Left colon (tissue), 2 donors: ENCODE measurements around the gene PLD1. TPM values are rescaled to one million over a fixed set of nuclear protein-coding genes. Genes with fewer than 3 reads are reported as not detected.

ENCODE experiments used
- ATAC-seq: fragments of 200-7000 bp; cut with Tn5 transposase; one replicate; pipeline ENCODE4 v1.9.1; 2020; ENCODE audit warnings: mild to moderate bottlenecking, moderate library complexity
- DNase-seq, 2 donors: peaks; one replicate each; pipeline ENCODE4 v3.0.0-alpha.2; 2020
- intact Hi-C, 2 donors: fragments of 100-400 bp; cut with DNase I in 1 of 2; cut with micrococcal nuclease in 1 of 2; formaldehyde crosslinking; loops; one replicate each; pipeline versions ENCODE4 v1.11.2 to v1.14.0; 2022; cut with DNase I, micrococcal nuclease
- total RNA-seq, 2 donors: library from RNA; stranded (reverse); fragmentation: NEBNext Ultra II Directional; extraction: Animal tissue kit (Norgen Biotek cat#: 25700); gene quantifications; one replicate each; pipeline ENCODE4 v1.2.1, GENCODE V29; 2021
- donor health status: DM: no; HTN: no; CAD: no.
- donor health status: DM: yes; HTN: yes; CAD: no.

Gene PLD1
- total RNA-seq, 2 donors from 2014 or later, result 79.7 to 109 TPM

DNA sequence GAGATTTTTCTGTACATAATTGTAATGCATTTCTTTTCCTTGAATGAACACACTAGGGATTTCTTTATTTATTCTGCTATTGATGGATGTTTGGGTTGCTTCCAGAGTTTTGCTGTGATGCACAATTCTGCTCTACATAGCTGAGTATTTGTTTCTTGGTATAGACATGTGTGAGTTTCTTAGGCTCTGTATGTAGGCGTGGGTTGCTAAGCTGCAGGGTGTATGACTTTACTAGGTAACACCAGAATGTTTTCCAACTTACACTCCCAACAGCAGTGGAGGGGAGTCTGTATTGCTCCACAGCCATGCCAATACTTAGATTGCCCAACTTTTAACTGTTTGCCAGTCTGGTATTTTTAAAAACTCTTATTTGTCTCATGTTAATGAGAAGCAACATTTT is 194.6 kb downstream of the PLD1 start:
- ATAC-seq (peak; percentile 22), DNase-seq (no peak)
- intact Hi-C loops, result no loop called here

GRCh38 chr3:171615281-171615680 is 195.0 kb downstream of the PLD1 start:
- intact Hi-C loops, result no loop called here
- ATAC-seq (no peak), DNase-seq (no peak)

DNA sequence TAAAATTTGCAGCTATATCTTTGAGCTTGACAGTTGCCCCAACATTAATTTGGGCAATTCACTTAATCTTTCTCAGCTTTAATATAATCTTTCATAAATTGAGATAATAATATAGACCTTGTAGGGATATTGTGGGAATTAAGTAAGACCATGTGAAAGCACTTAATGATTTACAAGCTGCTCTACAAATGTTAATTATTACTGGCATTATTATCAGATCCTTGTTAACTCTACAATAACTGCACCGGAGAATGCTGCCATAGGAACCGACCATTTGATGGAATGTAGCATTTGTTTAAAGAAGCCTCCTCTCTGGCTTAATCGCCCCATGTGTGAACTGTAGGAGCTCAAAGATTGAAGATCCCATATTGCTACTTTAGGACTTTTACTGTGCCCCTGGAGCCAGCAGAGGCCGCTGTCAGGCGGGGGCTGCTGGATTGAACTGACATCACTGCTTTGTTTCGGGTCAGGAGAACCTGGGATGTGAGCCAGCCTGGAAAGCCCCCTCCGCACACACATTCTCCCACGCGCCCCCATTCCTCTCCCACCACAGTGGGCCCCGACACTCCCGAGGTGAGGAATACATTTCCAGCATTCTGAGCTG is 195.9 kb downstream of the PLD1 start:
- no peak for DNase-seq
- intact Hi-C loops, result no loop called here
- no peak for ATAC-seq

DNA sequence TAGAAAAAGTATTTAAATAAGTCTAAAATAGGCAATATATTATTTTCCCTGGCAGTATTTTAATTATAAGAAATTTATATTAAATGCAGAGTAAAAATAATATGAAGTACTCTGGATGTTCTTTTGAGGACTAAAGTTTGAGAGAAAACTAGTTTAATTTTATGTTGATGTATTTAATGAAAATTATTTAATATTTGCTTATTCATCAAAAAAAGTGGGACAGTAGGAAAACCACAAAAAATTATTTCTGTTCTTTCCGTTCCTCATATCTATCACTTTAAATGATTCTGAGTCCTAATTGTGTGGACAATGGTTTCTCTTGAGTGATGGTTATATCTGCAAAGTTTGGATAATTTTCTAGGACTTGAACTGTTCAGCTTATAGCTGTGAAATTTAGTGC is 202.8 kb downstream of the PLD1 start:
- intact Hi-C loops, result no loop called here
- DNase-seq, result no peak
- no peak for ATAC-seq

- intact Hi-C loops, result no loop called here
- ATAC-seq, result no peak
- DNase-seq, result no peak
Observed at GRCh38 chr3:171606151-171606751, 204.0 kb downstream of the PLD1 start.

DNA sequence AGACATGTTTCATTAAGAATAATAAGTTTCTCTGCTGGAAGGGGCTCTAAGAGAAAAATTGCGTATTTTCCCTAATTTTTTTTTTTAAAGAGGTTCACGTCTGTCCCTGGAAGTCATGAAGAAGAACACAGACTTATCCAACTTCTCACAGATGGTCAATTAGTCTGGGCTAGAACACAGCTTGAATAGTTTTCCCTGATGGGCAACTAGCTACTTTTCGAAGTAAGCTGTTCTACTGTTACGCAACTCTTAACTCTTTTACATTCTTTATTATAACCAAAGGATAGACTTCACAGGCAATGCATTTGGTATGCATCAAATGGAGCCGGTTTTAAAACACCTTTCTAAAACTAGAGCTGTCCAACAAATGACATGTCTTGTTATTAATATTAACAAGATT is 205.9 kb downstream of the PLD1 start:
- intact Hi-C loops, result no loop called here
- no peak for DNase-seq
- ATAC-seq, result no peak

- no peak for ATAC-seq
- no peak for DNase-seq
- intact Hi-C loops, result no loop called here
Observed at GRCh38 chr3:171602072-171602471, 208.2 kb downstream of the PLD1 start.

GRCh38 chr3:171600030-171600429 is 210.3 kb downstream of the PLD1 start:
- ATAC-seq (no peak), DNase-seq (no peak)
- intact Hi-C loops, result no loop called here

- DNase-seq (no peak), ATAC-seq (no peak)
- intact Hi-C loops, result no loop called here
Observed at GRCh38 chr3:171598990-171599389, 211.3 kb downstream of the PLD1 start.

DNA sequence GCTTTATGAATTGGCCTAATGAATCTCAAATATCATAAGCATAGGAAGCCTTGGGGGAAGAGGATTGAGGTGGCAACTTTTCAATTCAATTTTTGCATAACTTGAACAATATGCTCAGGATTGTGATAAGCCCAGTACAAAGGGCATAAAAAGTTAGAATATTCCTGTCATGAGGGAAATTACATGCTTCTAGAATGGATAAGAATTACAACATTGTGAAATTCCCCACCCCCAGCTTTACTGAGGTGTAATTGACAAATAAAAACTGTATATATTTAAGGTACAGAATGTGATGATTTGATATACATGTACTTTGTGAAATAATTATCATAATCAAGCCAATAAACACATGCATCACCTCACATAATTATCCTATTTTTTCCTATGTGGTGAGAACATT is 217.5 kb downstream of the PLD1 start:
- ATAC-seq (no peak), DNase-seq (no peak)
- intact Hi-C loops, result no loop called here

DNA sequence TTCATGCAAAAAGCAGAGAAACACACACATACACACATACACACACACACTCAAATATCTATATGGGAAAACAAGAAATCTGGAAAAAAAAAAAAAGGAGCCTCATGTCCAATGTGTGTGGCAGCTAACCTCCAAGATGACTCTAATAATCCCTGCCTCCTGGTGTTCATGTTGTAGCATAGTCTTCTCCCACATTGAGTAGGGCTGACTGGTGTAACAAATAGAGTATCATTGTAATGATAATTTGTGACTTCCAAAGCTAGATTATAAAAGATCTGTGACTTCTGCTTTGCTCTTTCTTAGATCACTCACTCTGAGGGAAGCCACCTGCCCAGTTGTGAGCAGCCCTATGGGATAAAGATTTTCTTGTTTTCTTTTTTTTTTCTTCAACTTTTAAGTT is 219.2 kb downstream of the PLD1 start:
- ATAC-seq (no peak), DNase-seq (no peak)
- intact Hi-C loops, result no loop called here

DNA sequence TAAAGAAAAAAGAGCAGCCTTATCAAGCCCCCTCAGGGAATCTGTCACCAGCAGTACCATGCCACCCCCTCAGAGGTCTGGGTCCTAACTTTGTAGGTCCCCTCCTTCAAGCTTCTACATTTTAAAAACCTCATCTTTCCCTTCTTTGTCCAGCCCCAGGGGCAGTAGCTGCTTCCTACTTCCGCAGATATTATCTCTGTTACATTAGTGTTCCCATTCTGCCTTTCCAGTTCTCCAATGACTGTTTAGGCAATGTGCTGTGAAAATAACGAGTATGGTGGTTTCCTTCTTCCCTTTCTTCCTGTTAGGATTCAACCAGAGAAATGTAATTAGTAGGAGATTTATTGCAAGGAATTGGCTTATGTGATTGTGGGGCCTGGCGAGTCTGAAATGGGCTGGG is 224.0 kb downstream of the PLD1 start:
- intact Hi-C loops, result no loop called here
- ATAC-seq (no peak), DNase-seq (no peak)

DNA sequence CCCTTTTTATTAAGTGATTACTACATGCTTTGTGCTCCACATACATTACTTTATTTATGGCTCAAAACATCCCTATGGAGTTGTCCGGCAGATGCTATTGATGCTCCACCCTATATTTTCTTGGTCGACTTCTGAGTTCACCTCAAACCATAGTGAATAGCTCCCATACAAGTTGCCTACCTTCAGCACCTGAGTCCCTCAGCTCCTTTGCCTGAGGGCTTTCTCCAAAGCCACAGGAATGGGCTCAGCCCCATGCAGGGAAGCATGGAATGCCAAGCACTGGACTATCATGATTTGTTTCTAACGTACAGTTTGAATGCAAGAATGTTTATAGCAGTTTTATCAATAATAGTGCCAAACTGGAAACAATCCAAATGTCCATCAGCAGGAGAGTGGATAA is 225.2 kb downstream of the PLD1 start:
- intact Hi-C loops, result no loop called here
- ATAC-seq, result no peak
- no peak for DNase-seq

- ATAC-seq, result no peak
Observed at GRCh38 chr3:171584100-171584499, 226.2 kb downstream of the PLD1 start.

DNA sequence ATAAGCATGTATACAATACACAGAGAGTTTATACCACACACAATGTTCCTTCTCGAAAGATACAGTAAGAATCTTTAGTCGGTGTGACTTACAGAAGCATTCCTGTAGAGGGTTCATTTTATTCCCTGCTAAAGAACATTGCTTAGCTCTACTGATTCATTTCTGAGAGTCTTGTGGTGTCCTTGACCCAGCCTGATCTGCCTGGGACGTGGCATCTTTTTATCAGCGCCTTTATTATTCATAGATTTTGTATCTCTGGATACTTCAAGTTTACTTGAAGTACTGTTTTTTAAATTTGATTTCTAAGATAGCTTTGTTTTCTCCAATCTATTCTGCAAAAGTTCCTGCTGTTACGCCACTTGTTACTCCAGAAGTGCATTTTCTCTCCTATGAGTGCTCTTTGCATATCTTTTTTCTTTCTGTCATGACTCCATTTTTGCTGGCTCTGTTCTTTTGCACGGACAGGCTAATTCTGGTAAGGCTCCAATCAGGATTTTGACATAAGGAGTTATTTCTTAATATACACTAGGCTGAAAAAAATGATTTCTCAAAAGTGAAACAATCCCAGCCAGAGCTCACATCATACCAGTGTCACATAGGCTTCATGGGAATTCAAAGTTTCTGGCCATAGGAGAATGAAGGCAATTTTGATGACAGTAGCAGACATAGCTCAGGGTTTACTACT is 235.6 kb downstream of the PLD1 start:
- ATAC-seq (no peak), DNase-seq (no peak)
- intact Hi-C loops, result no loop called here

More at GRCh38 chr3:171584100-171584499, 226.2 kb downstream of the PLD1 start:
- no peak for DNase-seq
- intact Hi-C loops, result no loop called here

DNA sequence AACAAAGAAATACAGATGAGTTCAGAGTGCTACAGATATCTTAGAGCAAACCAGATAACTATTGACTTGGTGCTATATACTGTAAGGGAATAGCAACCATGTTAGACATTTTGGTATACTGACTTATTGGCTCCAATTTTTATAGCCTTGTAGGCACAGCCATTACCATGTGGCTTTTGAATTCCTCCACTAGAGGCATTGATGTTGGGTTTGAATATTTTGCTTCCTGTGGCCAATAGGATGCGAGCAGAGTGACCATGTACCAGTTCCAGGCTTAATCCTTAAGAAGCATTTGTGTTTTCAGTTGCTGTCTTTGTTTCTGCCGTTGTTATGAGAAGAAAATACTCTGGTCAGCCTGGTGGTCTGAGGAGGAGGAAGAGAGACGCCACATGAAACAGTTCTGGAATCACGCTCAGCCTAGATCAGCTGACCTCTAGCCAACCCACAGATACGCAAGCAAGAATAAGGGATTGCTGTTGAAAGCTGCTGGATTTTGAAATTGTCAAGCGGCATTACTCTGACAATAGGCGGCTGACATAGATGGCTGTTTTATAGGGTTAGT is 240.6 kb downstream of the PLD1 start:
- ATAC-seq, result no peak
- intact Hi-C loops, result loop anchor here (5.0 to 10.0 kb wide), 4 partner anchors 405 to 607 kb away; no protein-coding TSS in a partner anchor
- DNase-seq, result no peak

DNA sequence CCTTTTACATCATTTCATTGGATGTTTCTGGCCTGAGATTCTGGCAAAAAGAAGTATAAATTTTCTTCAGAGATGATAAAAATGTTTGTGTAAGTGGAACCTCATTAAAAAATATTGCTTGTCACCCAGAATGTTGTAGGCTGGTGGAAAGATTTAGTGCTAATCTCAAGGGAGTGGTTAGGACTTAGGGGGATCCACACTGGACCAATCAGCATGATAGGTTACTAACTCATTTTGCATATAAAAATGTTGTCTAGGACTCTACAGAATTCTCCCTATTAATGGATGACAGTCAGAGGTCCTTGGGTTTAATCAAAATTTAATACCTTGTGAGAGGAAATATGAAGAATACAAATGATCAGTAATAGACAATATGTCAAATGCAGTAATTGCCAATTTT is 241.5 kb downstream of the PLD1 start:
- no peak for ATAC-seq
- intact Hi-C loops, result loop anchor here (5.0 to 10.0 kb wide), 4 partner anchors 404 to 606 kb away; no protein-coding TSS in a partner anchor
- no peak for DNase-seq

DNA sequence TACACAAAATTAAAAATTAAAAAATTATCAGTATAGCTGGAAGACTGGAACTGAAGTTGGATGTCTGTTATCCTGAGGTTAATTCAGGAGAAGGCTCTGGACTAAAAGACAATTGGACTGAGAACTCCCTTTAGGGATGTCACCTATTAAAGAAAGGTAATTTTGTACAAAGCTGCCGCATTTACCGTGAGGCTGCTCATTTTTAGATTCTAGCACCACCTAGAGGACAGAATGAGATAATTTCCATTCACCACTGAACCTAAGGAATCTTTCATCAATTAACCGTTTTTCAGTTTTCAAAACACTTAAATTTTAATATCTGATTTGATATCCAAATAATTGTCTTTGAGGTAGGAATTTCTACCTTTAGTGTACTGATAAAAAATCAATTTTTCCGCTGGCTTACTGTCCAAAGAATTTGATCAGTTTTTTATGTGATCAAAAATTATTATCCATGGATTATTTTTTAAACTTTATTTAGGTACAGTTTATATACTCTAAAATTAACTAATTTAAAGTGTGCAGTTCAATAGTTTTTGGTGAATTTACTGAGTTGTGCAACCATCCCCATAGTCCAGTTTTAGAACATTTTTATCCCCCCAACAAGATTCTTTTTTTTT is 243.4 kb downstream of the PLD1 start:
- ATAC-seq (peak; percentile 61), DNase-seq (no peak)
- intact Hi-C loops, result loop anchor here (5.0 to 10.0 kb wide), 4 partner anchors 402 to 605 kb away; no protein-coding TSS in a partner anchor

DNA sequence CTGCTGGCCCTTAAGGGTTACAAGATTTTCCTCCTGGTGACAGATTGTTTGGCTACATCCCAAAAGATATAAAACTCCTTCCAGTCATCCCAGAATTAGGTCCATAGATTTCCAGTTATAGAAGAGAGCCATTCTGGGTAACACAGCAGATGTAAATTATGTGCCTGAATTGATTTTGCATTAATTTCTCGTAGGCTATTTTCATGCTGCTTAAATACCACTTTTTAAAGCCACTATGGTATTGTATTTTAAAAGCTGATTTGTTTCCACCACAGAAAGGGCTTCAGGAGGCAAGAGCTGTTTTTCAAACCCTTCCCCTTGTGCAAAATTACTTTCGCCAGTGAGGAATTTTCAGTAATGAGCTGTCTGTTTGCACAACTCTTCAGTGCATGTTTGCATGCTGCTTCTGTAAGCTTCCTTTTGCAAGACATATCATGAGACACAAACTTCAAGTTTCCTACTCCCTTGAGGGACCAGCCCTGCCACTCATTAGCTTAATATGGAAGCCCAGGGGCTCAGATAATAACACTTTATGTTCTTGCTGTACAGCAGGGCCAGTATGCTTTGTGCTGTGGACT is 244.7 kb downstream of the PLD1 start:
- DNase-seq, result no peak
- intact Hi-C loops, result loop anchor here (5.0 to 10.0 kb wide), 4 partner anchors 401 to 603 kb away; no protein-coding TSS in a partner anchor
- ATAC-seq, result no peak
